Lung (tissue), 12 donors: ENCODE results near the gene USP12. TPM values are rescaled to one million over a fixed set of nuclear protein-coding genes. Genes with fewer than 3 reads are reported as not detected.

ENCODE experiments used
- ATAC-seq: fragments of 200-7000 bp; cut with Tn5 transposase; one replicate; pipeline ENCODE4 v1.9.1; 2020; ENCODE audit warnings: moderate number of reproducible peaks; ENCODE audit not compliant: insufficient read depth, low FRiP score
- DNase-seq, 3 donors: peaks; one replicate each; pipeline ENCODE4 v3.0.0-alpha.2; 2013 to 2017
- H3K27ac ChIP-seq, 2 donors: one replicate each; pipeline ENCODE4 v1.5.1; 2013; ENCODE audit warnings: mild to moderate bottlenecking in 2 of 2, moderate library complexity in 2 of 2, control low read depth in 1 of 2, inconsistent platforms in 1 of 2, low read depth in 1 of 2, low read length in 1 of 2
- H3K27me3 ChIP-seq, 3 donors: one replicate each; pipeline ENCODE4 v1.5.1; 2013; ENCODE audit warnings: low read length in 2 of 3; ENCODE audit not compliant: control insufficient read depth in 3 of 3, insufficient read depth in 3 of 3
- H3K36me3 ChIP-seq, 4 donors: one replicate each; pipeline ENCODE4 v1.5.1; 2013; ENCODE audit warnings: low read length in 4 of 4, mild to moderate bottlenecking in 1 of 4, moderate library complexity in 1 of 4; ENCODE audit not compliant: control insufficient read depth in 4 of 4, insufficient read depth in 4 of 4
- H3K4me1 ChIP-seq, 5 donors: one replicate each; pipeline ENCODE4 v1.5.1; 2013; ENCODE audit warnings: low read length in 5 of 5, mild to moderate bottlenecking in 2 of 5, moderate library complexity in 1 of 5; ENCODE audit not compliant: control insufficient read depth in 5 of 5, insufficient read depth in 5 of 5
- H3K4me3 ChIP-seq: one replicate; pipeline ENCODE4 v1.5.1; 2013; ENCODE audit warnings: mild to moderate bottlenecking, control low read depth, moderate library complexity
- H3K9ac ChIP-seq, 2 donors: one replicate each; pipeline ENCODE4 v1.5.1; 2013; ENCODE audit warnings: low read length in 2 of 2, control low read depth in 1 of 2; ENCODE audit not compliant: insufficient read depth in 1 of 2
- H3K9me3 ChIP-seq, 4 donors: one replicate each; pipeline ENCODE4 v1.5.1; 2013; ENCODE audit warnings: low read length in 3 of 4, mild to moderate bottlenecking in 1 of 4, moderate library complexity in 1 of 4; ENCODE audit not compliant: control insufficient read depth in 4 of 4, insufficient read depth in 3 of 4
- CTCF ChIP-seq: IDR thresholded peaks from 2 replicates; pipeline ENCODE4 v1.5.1; 2012; ENCODE audit warnings: mild to moderate bottlenecking; ENCODE audit errors: control extremely low read depth, extremely low read depth
- WGBS, 2 donors: extraction: QIAGEN DNeasy Blood & Tissue Kit; methylation state at CpG; one replicate each; pipeline ENCODE4 v1.1.7; 2013; 5-methylcytosine and 5-hydroxymethylcytosine counted together
- polyA plus RNA-seq, 2 donors: library from polyadenylated mRNA; stranded (reverse); fragments of 200-250 nt; gene quantifications; one replicate each; pipeline ENCODE4 v1.2.1, GENCODE V29; 2013
- total RNA-seq, 2 donors: library from RNA; depleted of rRNA in 1 of 2; stranded (reverse); fragments of >200 nt in 1 of 2; gene quantifications; one replicate each; pipeline ENCODE4 v1.2.1, GENCODE V29; 2014 to 2021
- donor health status: control.
- donor health status: control.
- donor health status: Bipolar disorder and iron deficiency.
- donor health status: healthy.
- donor health status: DM: yes; HTN: yes; CAD: no.

The USP12 gene
- total and polyA plus RNA-seq, 4 donors, result 12.6 to 60.0 (median 19.2) TPM

DNA sequence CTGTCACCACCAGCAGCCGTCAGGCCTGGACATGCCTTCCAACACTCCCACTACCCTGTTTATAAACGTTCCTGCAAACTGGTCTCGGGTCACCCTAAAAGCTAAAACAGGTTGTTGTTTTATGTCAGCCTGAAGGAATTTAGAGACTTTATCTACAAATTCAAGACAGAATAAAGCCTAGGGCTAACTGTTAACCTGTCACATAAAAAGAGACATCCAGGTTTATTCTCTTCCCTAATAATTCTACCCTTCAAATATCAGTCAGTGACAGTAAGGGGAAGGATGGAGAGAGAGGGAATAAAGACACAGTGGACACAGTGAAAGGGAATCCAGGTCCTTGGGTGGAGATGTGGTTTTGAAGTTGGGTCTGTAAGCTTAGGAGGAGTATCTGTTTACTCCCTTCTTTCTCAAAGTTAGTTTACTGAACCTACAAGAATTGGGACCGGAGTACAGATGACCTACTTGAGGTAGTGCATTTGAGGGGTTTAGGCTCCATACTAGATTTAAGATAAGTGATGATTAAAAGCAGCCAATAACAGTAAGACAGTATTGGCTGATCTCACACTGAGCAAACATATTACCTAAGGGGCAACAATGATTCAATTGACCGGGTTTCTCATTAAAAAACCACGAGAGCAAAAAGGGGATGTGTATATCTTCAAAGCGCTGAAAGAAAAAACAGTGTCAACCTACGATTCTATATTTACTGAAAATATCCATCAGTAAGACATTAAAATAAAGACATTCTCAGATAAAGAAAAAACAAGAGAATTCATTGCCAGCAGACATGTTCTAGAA is 142.7 kb downstream of the USP12 start:
- H3K4me3 ChIP-seq, result no peak overlapping the region
- no peaks in the 10 kb centered on the region for H3K36me3 ChIP-seq
- no peak overlapping the region for H3K9ac ChIP-seq
- ATAC-seq (no peak), DNase-seq (no peak)
- H3K9me3 ChIP-seq, result no peaks in the 10 kb centered on the region
- H3K27me3 ChIP-seq, result no peaks in the 10 kb centered on the region
- no peak overlapping the region for H3K27ac ChIP-seq
- TF ChIP-seq CTCF, result no peak
- peaks cover 0 to 3% (median 0%) of the 10 kb centered on the region in 5 donors for H3K4me1 ChIP-seq
- WGBS, 2 donors, result 64 to 69% methylated on average over 8 of the region's 8 CpGs

GRCh38 chr13:27027086-27027667 is 144.4 kb downstream of the USP12 start:
- Histone ChIP-seq H3K9ac (no peak overlapping the region), H3K4me3 (no peak overlapping the region), H3K36me3 (no peaks in the 10 kb centered on the region), H3K4me1 (peaks cover 0 to 18% (median 11%) of the 10 kb centered on the region in 5 donors), H3K27ac (no peak overlapping the region), H3K9me3 (no peaks in the 10 kb centered on the region), H3K27me3 (no peaks in the 10 kb centered on the region)
- 88 to 92% methylated on average over 3 of the region's 3 CpGs for WGBS, 2 donors
- TF ChIP-seq CTCF, result no peak
- ATAC-seq (no peak), DNase-seq (no peak)

GRCh38 chr13:27026396-27026795 is 145.2 kb downstream of the USP12 start:
- peaks cover 0 to 19% (median 11%) of the 10 kb centered on the region in 5 donors for H3K4me1 ChIP-seq
- H3K4me3 ChIP-seq, result no peak overlapping the region
- H3K9ac ChIP-seq, result no peak overlapping the region
- no peak for TF ChIP-seq CTCF
- H3K9me3 ChIP-seq, result no peaks in the 10 kb centered on the region
- no peak for DNase-seq
- 72 to 73% methylated on average over 6 of the region's 6 CpGs for WGBS, 2 donors
- H3K27ac ChIP-seq, result no peak overlapping the region
- H3K27me3 ChIP-seq, result no peaks in the 10 kb centered on the region
- H3K36me3 ChIP-seq, result no peaks in the 10 kb centered on the region
- no peak for ATAC-seq
